ENCODE data around the gene DCC. TPM values are rescaled to one million over a fixed set of nuclear protein-coding genes. Genes with fewer than 3 reads are reported as not detected.

DCC gene
- total and polyA plus RNA-seq, 2 of the 8 experiments (the other 6 are each of a cell fraction or from before 2014, with no cell fraction given), result 0.14 to 1.4 TPM

GRCh38 chr18:52824126-52824525 is 484.1 kb downstream of the DCC start (continued):
- TF ChIP-seq, protein P1, sequence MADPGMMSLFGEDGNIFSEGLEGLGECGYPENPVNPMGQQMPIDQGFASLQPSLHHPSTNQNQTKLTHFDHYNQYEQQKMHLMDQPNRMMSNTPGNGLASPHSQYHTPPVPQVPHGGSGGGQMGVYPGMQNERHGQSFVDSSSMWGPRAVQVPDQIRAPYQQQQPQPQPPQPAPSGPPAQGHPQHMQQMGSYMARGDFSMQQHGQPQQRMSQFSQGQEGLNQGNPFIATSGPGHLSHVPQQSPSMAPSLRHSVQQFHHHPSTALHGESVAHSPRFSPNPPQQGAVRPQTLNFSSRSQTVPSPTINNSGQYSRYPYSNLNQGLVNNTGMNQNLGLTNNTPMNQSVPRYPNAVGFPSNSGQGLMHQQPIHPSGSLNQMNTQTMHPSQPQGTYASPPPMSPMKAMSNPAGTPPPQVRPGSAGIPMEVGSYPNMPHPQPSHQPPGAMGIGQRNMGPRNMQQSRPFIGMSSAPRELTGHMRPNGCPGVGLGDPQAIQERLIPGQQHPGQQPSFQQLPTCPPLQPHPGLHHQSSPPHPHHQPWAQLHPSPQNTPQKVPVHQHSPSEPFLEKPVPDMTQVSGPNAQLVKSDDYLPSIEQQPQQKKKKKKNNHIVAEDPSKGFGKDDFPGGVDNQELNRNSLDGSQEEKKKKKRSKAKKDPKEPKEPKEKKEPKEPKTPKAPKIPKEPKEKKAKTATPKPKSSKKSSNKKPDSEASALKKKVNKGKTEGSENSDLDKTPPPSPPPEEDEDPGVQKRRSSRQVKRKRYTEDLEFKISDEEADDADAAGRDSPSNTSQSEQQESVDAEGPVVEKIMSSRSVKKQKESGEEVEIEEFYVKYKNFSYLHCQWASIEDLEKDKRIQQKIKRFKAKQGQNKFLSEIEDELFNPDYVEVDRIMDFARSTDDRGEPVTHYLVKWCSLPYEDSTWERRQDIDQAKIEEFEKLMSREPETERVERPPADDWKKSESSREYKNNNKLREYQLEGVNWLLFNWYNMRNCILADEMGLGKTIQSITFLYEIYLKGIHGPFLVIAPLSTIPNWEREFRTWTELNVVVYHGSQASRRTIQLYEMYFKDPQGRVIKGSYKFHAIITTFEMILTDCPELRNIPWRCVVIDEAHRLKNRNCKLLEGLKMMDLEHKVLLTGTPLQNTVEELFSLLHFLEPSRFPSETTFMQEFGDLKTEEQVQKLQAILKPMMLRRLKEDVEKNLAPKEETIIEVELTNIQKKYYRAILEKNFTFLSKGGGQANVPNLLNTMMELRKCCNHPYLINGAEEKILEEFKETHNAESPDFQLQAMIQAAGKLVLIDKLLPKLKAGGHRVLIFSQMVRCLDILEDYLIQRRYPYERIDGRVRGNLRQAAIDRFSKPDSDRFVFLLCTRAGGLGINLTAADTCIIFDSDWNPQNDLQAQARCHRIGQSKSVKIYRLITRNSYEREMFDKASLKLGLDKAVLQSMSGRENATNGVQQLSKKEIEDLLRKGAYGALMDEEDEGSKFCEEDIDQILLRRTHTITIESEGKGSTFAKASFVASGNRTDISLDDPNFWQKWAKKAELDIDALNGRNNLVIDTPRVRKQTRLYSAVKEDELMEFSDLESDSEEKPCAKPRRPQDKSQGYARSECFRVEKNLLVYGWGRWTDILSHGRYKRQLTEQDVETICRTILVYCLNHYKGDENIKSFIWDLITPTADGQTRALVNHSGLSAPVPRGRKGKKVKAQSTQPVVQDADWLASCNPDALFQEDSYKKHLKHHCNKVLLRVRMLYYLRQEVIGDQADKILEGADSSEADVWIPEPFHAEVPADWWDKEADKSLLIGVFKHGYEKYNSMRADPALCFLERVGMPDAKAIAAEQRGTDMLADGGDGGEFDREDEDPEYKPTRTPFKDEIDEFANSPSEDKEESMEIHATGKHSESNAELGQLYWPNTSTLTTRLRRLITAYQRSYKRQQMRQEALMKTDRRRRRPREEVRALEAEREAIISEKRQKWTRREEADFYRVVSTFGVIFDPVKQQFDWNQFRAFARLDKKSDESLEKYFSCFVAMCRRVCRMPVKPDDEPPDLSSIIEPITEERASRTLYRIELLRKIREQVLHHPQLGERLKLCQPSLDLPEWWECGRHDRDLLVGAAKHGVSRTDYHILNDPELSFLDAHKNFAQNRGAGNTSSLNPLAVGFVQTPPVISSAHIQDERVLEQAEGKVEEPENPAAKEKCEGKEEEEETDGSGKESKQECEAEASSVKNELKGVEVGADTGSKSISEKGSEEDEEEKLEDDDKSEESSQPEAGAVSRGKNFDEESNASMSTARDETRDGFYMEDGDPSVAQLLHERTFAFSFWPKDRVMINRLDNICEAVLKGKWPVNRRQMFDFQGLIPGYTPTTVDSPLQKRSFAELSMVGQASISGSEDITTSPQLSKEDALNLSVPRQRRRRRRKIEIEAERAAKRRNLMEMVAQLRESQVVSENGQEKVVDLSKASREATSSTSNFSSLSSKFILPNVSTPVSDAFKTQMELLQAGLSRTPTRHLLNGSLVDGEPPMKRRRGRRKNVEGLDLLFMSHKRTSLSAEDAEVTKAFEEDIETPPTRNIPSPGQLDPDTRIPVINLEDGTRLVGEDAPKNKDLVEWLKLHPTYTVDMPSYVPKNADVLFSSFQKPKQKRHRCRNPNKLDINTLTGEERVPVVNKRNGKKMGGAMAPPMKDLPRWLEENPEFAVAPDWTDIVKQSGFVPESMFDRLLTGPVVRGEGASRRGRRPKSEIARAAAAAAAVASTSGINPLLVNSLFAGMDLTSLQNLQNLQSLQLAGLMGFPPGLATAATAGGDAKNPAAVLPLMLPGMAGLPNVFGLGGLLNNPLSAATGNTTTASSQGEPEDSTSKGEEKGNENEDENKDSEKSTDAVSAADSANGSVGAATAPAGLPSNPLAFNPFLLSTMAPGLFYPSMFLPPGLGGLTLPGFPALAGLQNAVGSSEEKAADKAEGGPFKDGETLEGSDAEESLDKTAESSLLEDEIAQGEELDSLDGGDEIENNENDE (IDR thresholded peaks at IDR 0.05; ENCODE audit: insufficient replicate concordance, low read length), result no peak
- TF ChIP-seq SAP30 (IDR thresholded peaks at IDR 0.05; ENCODE audit: insufficient read depth, insufficient replicate concordance, low read length) (no peak), RXRA (IDR thresholded peaks at IDR 0.05; ENCODE audit: insufficient read depth, low read depth, low read length) (no peak), RNF2 (IDR thresholded peaks at IDR 0.05; ENCODE audit: borderline replicate concordance, low read depth, low read length, missing control alignments, poor library complexity, severe bottlenecking) (no peak), MAX (IDR thresholded peaks at IDR 0.05) (no peak), YY1 (IDR thresholded peaks at IDR 0.05; ENCODE audit: low read depth, low read length) (no peak), KDM4A (IDR thresholded peaks at IDR 0.05; ENCODE audit: low read depth, low read length, severe bottlenecking) (no peak), EP300 (IDR thresholded peaks at IDR 0.05; ENCODE audit: borderline replicate concordance in 1 of 2, low read depth in 2 of 2, low read length in 2 of 2) (no peak), SIX5 (IDR thresholded peaks at IDR 0.05; ENCODE audit: low read depth, low read length) (no peak), EGR1 (IDR thresholded peaks at IDR 0.05; ENCODE audit: borderline replicate concordance, low read depth, low read length) (no peak)

Data from H1 (cell line).